ENCODE measurements around the gene IL23A. TPM values are rescaled to one million over a fixed set of nuclear protein-coding genes. Genes with fewer than 3 reads are reported as not detected.
"Not testable (repeated sequence)": the region's sequence is repeated elsewhere in the genome, so short reads cannot be mapped to it uniquely, and the experiment has no call there.

Gene IL23A
- total and polyA plus RNA-seq, 2 of the 13 experiments (the other 11 are each of a cell fraction or from before 2014, with no cell fraction given) = 0.33 to 0.35 TPM

DNA sequence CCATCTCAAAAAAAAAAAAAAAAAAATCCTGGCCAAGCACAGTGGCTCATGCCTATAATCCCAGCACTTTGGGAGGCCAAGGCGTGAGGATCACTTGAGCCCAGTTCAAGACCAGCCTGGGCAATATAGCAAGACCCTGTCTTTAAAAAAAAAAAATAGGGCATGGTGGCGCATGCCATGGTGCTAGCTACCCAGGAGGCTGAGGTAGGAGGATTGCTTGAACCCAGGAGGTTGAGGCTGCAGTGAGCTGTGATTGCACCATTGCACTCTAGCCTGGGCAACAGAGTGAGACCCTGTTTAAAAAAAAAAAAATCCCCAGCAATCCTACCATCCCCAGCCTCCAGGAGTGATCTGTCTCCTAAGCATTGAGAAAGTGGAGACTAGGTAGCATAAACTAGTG is 3.6 kb downstream of the IL23A start:
- H4K20me1 ChIP-seq (ENCODE audit: insufficient read depth, low read length); intact Hi-C loops (cut with micrococcal nuclease; ENCODE audit: unreplicated experiment); ATAC-seq; DNase-seq (ENCODE audit: low spot score); H3K27me3 ChIP-seq (ENCODE audit: control insufficient read depth in 1 of 2, insufficient read depth in 2 of 2, low read length in 2 of 2); FAIRE-seq; H2AFZ ChIP-seq (ENCODE audit: low read length); H3K4me3 ChIP-seq (replicated peaks in 1 of 3; ENCODE audit: insufficient read depth in 1 of 3, low read depth in 2 of 3, low read length in 3 of 3); H3K9ac ChIP-seq (ENCODE audit: insufficient read depth, low read depth, low read length); H3K79me2 ChIP-seq (ENCODE audit: insufficient read depth, low read length); H3K9me3 ChIP-seq (ENCODE audit: low read length); CTCF ChIA-PET (ENCODE audit: low intra/inter-chr PET ratio, low total read pairs); BruUV-seq (replicated peaks); in situ Hi-C loops (cut with HindIII; ENCODE audit: extremely low pct_ligation_motif_present, low pct_unique_long_range_greater_than_20kb); H3K27ac ChIP-seq (ENCODE audit: extremely low read length, insufficient read depth, low read length); H3K4me2 ChIP-seq (ENCODE audit: low read depth, low read length): not testable (repeated sequence)
- POLR2A ChIA-PET = interaction anchor here (0.7 to 2.6 kb wide), 4 partner anchors 9 to 122 kb away, joined by 3 to 22 read pairs (median 4); partner anchors contain the start of gene STAT2
- peaks cover 5 to 31% of the 10 kb centered on the region in 2 experiments for H3K36me3 ChIP-seq (replicated peaks in 1 of 2; ENCODE audit: control insufficient read depth in 1 of 2, insufficient read depth in 2 of 2, low read length in 2 of 2)
- 100% methylated on average over 2 of the region's 2 CpGs for WGBS (ENCODE audit: low lambda C conversion rate)
- H3K4me1 ChIP-seq (ENCODE audit: insufficient read depth, low read length) = peaks cover 36% of the 10 kb centered on the region
- peak; percentile 35; the same call in 1 of the 2 replicates for TF ChIP-seq ZNF121 (CRISPR knock-in tag; IDR thresholded peaks at IDR 0.05)

DNA sequence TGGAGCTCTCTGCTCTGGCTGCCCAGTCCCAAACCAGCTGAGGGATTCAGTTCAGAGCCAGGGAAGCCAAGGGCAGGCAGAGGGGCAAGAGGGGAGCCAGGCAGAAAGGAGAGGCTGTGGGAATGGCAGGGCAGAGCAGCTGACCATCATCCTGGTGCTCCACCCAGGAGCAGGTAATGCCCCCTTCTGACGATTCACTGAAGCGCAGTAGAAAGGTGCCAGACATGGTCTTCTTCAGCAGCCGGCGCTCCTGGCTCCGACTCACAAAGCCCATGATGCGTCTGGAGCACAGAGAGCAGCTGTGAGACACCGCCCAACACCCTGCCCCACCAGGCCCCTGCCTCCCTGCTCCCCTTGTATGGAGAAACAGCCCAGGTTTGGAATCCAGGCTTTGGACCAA is 8.0 kb downstream of the IL23A start:
- no peaks in the 10 kb centered on the region for H3K79me2 ChIP-seq (ENCODE audit: insufficient read depth, low read length)
- ChIA-PET CTCF (ENCODE audit: low intra/inter-chr PET ratio, low total read pairs) (no interaction called here), POLR2A (interaction anchor here (1.8 to 9.0 kb wide), 2 partner anchors 12 to 13 kb away, joined by 4 to 47 read pairs; partner anchors contain the start of genes PAN2 and STAT2)
- H3K27me3 ChIP-seq (ENCODE audit: control insufficient read depth in 1 of 2, insufficient read depth in 2 of 2, low read length in 2 of 2) = no peaks in the 10 kb centered on the region
- no peaks in the 10 kb centered on the region for H3K9me3 ChIP-seq (ENCODE audit: low read length)
- H3K36me3 ChIP-seq (replicated peaks in 1 of 2; ENCODE audit: control insufficient read depth in 1 of 2, insufficient read depth in 2 of 2, low read length in 2 of 2) = peaks cover 27 to 61% of the 10 kb centered on the region in 2 experiments
- no CpG with 5 or more reads among the region's 7 CpGs for WGBS (ENCODE audit: low lambda C conversion rate)
- H3K4me1 ChIP-seq (ENCODE audit: insufficient read depth, low read length) = peaks cover 5% of the 10 kb centered on the region
- in situ Hi-C loops (cut with HindIII; ENCODE audit: extremely low pct_ligation_motif_present, low pct_unique_long_range_greater_than_20kb) = no loop called here
- FAIRE-seq (no peak), DNase-seq (ENCODE audit: low spot score) (no peak), ATAC-seq (peak; percentile 44)
- H3K4me2 ChIP-seq (ENCODE audit: low read depth, low read length) = no peak overlapping the region
- no peaks in the 10 kb centered on the region for H4K20me1 ChIP-seq (ENCODE audit: insufficient read depth, low read length)
- no peak overlapping the region for H3K4me3 ChIP-seq (replicated peaks in 1 of 3; ENCODE audit: insufficient read depth in 1 of 3, low read depth in 2 of 3, low read length in 3 of 3)
- no peak overlapping the region for H3K9ac ChIP-seq (ENCODE audit: insufficient read depth, low read depth, low read length)
- no peak overlapping the region for H3K27ac ChIP-seq (ENCODE audit: extremely low read length, insufficient read depth, low read length)
- intact Hi-C loops (cut with micrococcal nuclease; ENCODE audit: unreplicated experiment) = no loop called here
- H2AFZ ChIP-seq (ENCODE audit: low read length) = no peak overlapping the region
- no TSS peak for BruUV-seq (replicated peaks)
- TF ChIP-seq STAG1 (CRISPR knock-in tag; IDR thresholded peaks at IDR 0.05) (peak; percentile 36), EP300 (IDR thresholded peaks at IDR 0.05; ENCODE audit: low read depth in 2 of 2, low read length in 2 of 2) (no peak), EP300 (CRISPR knock-in tag; IDR thresholded peaks at IDR 0.05; ENCODE audit: borderline replicate concordance) (no peak), ZNF256 (CRISPR knock-in tag; conservative IDR thresholded peaks at IDR 0.05) (no peak), HNRNPLL (IDR thresholded peaks at IDR 0.05; ENCODE audit: low read depth, low read length, poor library complexity, severe bottlenecking) (no peak), RBM22 (optimal IDR thresholded peaks at IDR 0.05; ENCODE audit: low read length) (no peak), ZNF253 (CRISPR knock-in tag; IDR thresholded peaks at IDR 0.05; ENCODE audit: borderline replicate concordance) (no peak), ZNF510 (CRISPR knock-in tag; IDR thresholded peaks at IDR 0.05; ENCODE audit: low read depth) (no peak), ZNF263 (CRISPR knock-in tag; IDR thresholded peaks at IDR 0.05) (0 out of 2 replicates have a peak, but pooled peaks have one; percentile 30), ZNF282 (IDR thresholded peaks at IDR 0.05; ENCODE audit: partially characterized antibody) (no peak), ZNF777 (CRISPR knock-in tag; IDR thresholded peaks at IDR 0.05) (no peak)
- TF ChIP-seq, protein P1, sequence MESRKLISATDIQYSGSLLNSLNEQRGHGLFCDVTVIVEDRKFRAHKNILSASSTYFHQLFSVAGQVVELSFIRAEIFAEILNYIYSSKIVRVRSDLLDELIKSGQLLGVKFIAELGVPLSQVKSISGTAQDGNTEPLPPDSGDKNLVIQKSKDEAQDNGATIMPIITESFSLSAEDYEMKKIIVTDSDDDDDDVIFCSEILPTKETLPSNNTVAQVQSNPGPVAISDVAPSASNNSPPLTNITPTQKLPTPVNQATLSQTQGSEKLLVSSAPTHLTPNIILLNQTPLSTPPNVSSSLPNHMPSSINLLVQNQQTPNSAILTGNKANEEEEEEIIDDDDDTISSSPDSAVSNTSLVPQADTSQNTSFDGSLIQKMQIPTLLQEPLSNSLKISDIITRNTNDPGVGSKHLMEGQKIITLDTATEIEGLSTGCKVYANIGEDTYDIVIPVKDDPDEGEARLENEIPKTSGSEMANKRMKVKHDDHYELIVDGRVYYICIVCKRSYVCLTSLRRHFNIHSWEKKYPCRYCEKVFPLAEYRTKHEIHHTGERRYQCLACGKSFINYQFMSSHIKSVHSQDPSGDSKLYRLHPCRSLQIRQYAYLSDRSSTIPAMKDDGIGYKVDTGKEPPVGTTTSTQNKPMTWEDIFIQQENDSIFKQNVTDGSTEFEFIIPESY (CRISPR knock-in tag; IDR thresholded peaks at IDR 0.05) = peak; percentile 33; the same call in 1 of the 2 replicates
- TF ChIP-seq, protein P2, sequence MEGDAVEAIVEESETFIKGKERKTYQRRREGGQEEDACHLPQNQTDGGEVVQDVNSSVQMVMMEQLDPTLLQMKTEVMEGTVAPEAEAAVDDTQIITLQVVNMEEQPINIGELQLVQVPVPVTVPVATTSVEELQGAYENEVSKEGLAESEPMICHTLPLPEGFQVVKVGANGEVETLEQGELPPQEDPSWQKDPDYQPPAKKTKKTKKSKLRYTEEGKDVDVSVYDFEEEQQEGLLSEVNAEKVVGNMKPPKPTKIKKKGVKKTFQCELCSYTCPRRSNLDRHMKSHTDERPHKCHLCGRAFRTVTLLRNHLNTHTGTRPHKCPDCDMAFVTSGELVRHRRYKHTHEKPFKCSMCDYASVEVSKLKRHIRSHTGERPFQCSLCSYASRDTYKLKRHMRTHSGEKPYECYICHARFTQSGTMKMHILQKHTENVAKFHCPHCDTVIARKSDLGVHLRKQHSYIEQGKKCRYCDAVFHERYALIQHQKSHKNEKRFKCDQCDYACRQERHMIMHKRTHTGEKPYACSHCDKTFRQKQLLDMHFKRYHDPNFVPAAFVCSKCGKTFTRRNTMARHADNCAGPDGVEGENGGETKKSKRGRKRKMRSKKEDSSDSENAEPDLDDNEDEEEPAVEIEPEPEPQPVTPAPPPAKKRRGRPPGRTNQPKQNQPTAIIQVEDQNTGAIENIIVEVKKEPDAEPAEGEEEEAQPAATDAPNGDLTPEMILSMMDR (CRISPR knock-in tag; IDR thresholded peaks at IDR 0.05) = peak; percentile 49
- TF ChIP-seq, protein P3, sequence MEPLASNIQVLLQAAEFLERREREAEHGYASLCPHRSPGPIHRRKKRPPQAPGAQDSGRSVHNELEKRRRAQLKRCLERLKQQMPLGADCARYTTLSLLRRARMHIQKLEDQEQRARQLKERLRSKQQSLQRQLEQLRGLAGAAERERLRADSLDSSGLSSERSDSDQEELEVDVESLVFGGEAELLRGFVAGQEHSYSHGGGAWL (CRISPR knock-in tag; IDR thresholded peaks at IDR 0.05) = no peak

Data from HepG2 (cell line).